ENCODE measurements around the gene AOAH.

Gene AOAH

GRCh38 chr7:36583318-36583717, 141.0 kb downstream of the AOAH start:
- in situ Hi-C loops (cut with HindIII; ENCODE audit: low pct_unique_long_range_greater_than_20kb, low sequenced_read_pairs), result no loop called here
- no peak for TF ChIP-seq JUND (IDR thresholded peaks at IDR 0.05; ENCODE audit: low read depth)
- DNase-seq (ENCODE audit: low read depth in 1 of 2, low spot score in 1 of 2), result no peak

GRCh38 chr7:36575832-36576231, 148.5 kb downstream of the AOAH start:
- in situ Hi-C loops (cut with HindIII; ENCODE audit: low pct_unique_long_range_greater_than_20kb, low sequenced_read_pairs), result no loop called here
- DNase-seq (ENCODE audit: low read depth in 1 of 2, low spot score in 1 of 2), result no peak
- no peak for TF ChIP-seq JUND (IDR thresholded peaks at IDR 0.05; ENCODE audit: low read depth)

GRCh38 chr7:36573066-36573465, 151.2 kb downstream of the AOAH start:
- DNase-seq (ENCODE audit: low read depth in 1 of 2, low spot score in 1 of 2), result no peak
- in situ Hi-C loops (cut with HindIII; ENCODE audit: low pct_unique_long_range_greater_than_20kb, low sequenced_read_pairs), result no loop called here
- no peak for TF ChIP-seq JUND (IDR thresholded peaks at IDR 0.05; ENCODE audit: low read depth)

GRCh38 chr7:36571190-36571560, 153.1 kb downstream of the AOAH start:
- in situ Hi-C loops (cut with HindIII; ENCODE audit: low pct_unique_long_range_greater_than_20kb, low sequenced_read_pairs), result no loop called here
- no peak for TF ChIP-seq JUND (IDR thresholded peaks at IDR 0.05; ENCODE audit: low read depth)
- no peak for DNase-seq (ENCODE audit: low read depth in 1 of 2, low spot score in 1 of 2)

- TF ChIP-seq JUND (IDR thresholded peaks at IDR 0.05; ENCODE audit: low read depth), result no peak
- in situ Hi-C loops (cut with HindIII; ENCODE audit: low pct_unique_long_range_greater_than_20kb, low sequenced_read_pairs), result no loop called here
- no peak for DNase-seq (ENCODE audit: low read depth in 1 of 2, low spot score in 1 of 2)
These were observed 153.6 kb downstream of the AOAH start for GRCh38 chr7:36570528-36571189.

GRCh38 chr7:36568452-36568849, 155.8 kb downstream of the AOAH start:
- in situ Hi-C loops (cut with HindIII; ENCODE audit: low pct_unique_long_range_greater_than_20kb, low sequenced_read_pairs), result no loop called here
- no peak for DNase-seq (ENCODE audit: low read depth in 1 of 2, low spot score in 1 of 2)
- no peak for TF ChIP-seq JUND (IDR thresholded peaks at IDR 0.05; ENCODE audit: low read depth)

- no peak for TF ChIP-seq JUND (IDR thresholded peaks at IDR 0.05; ENCODE audit: low read depth)
- DNase-seq (ENCODE audit: low read depth in 1 of 2, low spot score in 1 of 2), result no peak
- in situ Hi-C loops (cut with HindIII; ENCODE audit: low pct_unique_long_range_greater_than_20kb, low sequenced_read_pairs), result no loop called here
These were observed 156.4 kb downstream of the AOAH start for GRCh38 chr7:36567699-36568451.

- in situ Hi-C loops (cut with HindIII; ENCODE audit: low pct_unique_long_range_greater_than_20kb, low sequenced_read_pairs), result no loop called here
These were observed 158.4 kb downstream of the AOAH start for GRCh38 chr7:36565792-36566356.

GRCh38 chr7:36564489-36564888, 159.8 kb downstream of the AOAH start:
- TF ChIP-seq JUND (IDR thresholded peaks at IDR 0.05; ENCODE audit: low read depth), result no peak
- in situ Hi-C loops (cut with HindIII; ENCODE audit: low pct_unique_long_range_greater_than_20kb, low sequenced_read_pairs), result no loop called here
- no peak for DNase-seq (ENCODE audit: low read depth in 1 of 2, low spot score in 1 of 2)

More at GRCh38 chr7:36565792-36566356, 158.4 kb downstream of the AOAH start:
- DNase-seq (ENCODE audit: low read depth in 1 of 2, low spot score in 1 of 2), result no peak
- TF ChIP-seq JUND (IDR thresholded peaks at IDR 0.05; ENCODE audit: low read depth), result no peak

GRCh38 chr7:36563706-36564327, 160.5 kb downstream of the AOAH start:
- no peak for DNase-seq (ENCODE audit: low read depth in 1 of 2, low spot score in 1 of 2)
- in situ Hi-C loops (cut with HindIII; ENCODE audit: low pct_unique_long_range_greater_than_20kb, low sequenced_read_pairs), result no loop called here
- TF ChIP-seq JUND (IDR thresholded peaks at IDR 0.05; ENCODE audit: low read depth), result no peak

GRCh38 chr7:36562121-36562520, 162.2 kb downstream of the AOAH start:
- DNase-seq (ENCODE audit: low read depth in 1 of 2, low spot score in 1 of 2), result no peak
- no peak for TF ChIP-seq JUND (IDR thresholded peaks at IDR 0.05; ENCODE audit: low read depth)
- in situ Hi-C loops (cut with HindIII; ENCODE audit: low pct_unique_long_range_greater_than_20kb, low sequenced_read_pairs), result no loop called here

GRCh38 chr7:36549029-36549428, 175.3 kb downstream of the AOAH start:
- DNase-seq (ENCODE audit: low read depth in 1 of 2, low spot score in 1 of 2), result no peak
- no peak for TF ChIP-seq JUND (IDR thresholded peaks at IDR 0.05; ENCODE audit: low read depth)
- in situ Hi-C loops (cut with HindIII; ENCODE audit: low pct_unique_long_range_greater_than_20kb, low sequenced_read_pairs), result no loop called here

GRCh38 chr7:36547416-36547815, 176.9 kb downstream of the AOAH start:
- DNase-seq (ENCODE audit: low read depth in 1 of 2, low spot score in 1 of 2), result no peak
- in situ Hi-C loops (cut with HindIII; ENCODE audit: low pct_unique_long_range_greater_than_20kb, low sequenced_read_pairs), result no loop called here

More at GRCh38 chr7:36547416-36547815, 176.9 kb downstream of the AOAH start:
- no peak for TF ChIP-seq JUND (IDR thresholded peaks at IDR 0.05; ENCODE audit: low read depth)
